ENCODE results near the gene HNF4A. TPM values are rescaled to one million over a fixed set of nuclear protein-coding genes. Genes with fewer than 3 reads are reported as not detected.

Gene HNF4A
- polyA plus RNA-seq, 1 experiment = 0.04 TPM

- Histone ChIP-seq H3K27me3 (ENCODE audit: control insufficient read depth, insufficient read depth, low read length) (peaks cover 9% of the 10 kb centered on the region), H3K36me3 (ENCODE audit: control insufficient read depth, insufficient read depth, low read length) (no peaks in the 10 kb centered on the region), H3K4me3 (ENCODE audit: low read depth, low read length) (no peak overlapping the region)
- TF ChIP-seq CTCF (IDR thresholded peaks at IDR 0.05; ENCODE audit: insufficient read depth, low read depth, low read length) = no peak
- ChIA-PET POLR2A (no interaction called here), CTCF (interaction anchor here (0.6 to 1.5 kb wide), 2 partner anchors 23 to 33 kb away, joined by 3 read pairs; no protein-coding TSS in a partner anchor)
- DNase-seq (ENCODE audit: low read depth) = no peak
Observed at GRCh38 chr20:44361021-44361420, 5.5 kb downstream of the HNF4A start.

GRCh38 chr20:44362466-44362940 lies 7.0 kb downstream of the HNF4A start:
- peaks cover 4% of the 10 kb centered on the region for H3K27me3 ChIP-seq (ENCODE audit: control insufficient read depth, insufficient read depth, low read length)
- H3K4me3 ChIP-seq (ENCODE audit: low read depth, low read length) = no peak overlapping the region
- no peak for TF ChIP-seq CTCF (IDR thresholded peaks at IDR 0.05; ENCODE audit: insufficient read depth, low read depth, low read length)
- DNase-seq (ENCODE audit: low read depth) = no peak
- ChIA-PET CTCF (interaction anchor here (0.7 kb wide), 1 partner anchor 12 kb away, joined by 3 read pairs; no protein-coding TSS in a partner anchor), POLR2A (no interaction called here)
- H3K36me3 ChIP-seq (ENCODE audit: control insufficient read depth, insufficient read depth, low read length) = no peaks in the 10 kb centered on the region

GRCh38 chr20:44364068-44364467 lies 8.6 kb downstream of the HNF4A start:
- Histone ChIP-seq H3K27me3 (ENCODE audit: control insufficient read depth, insufficient read depth, low read length) (peaks cover 2% of the 10 kb centered on the region; the same call in 1 of the 2 replicates), H3K36me3 (ENCODE audit: control insufficient read depth, insufficient read depth, low read length) (no peaks in the 10 kb centered on the region), H3K4me3 (ENCODE audit: low read depth, low read length) (no peak overlapping the region)
- no peak for DNase-seq (ENCODE audit: low read depth)
- no peak for TF ChIP-seq CTCF (IDR thresholded peaks at IDR 0.05; ENCODE audit: insufficient read depth, low read depth, low read length)
- ChIA-PET POLR2A (no interaction called here), CTCF (interaction anchor here (0.6 to 1.9 kb wide), 2 partner anchors 21 to 69 kb away, joined by 5 to 8 read pairs; no protein-coding TSS in a partner anchor)

- no peak for DNase-seq (ENCODE audit: low read depth)
- Histone ChIP-seq H3K27me3 (ENCODE audit: control insufficient read depth, insufficient read depth, low read length) (peaks cover 2% of the 10 kb centered on the region; the same call in 1 of the 2 replicates), H3K4me3 (ENCODE audit: low read depth, low read length) (no peak overlapping the region), H3K36me3 (ENCODE audit: control insufficient read depth, insufficient read depth, low read length) (no peaks in the 10 kb centered on the region)
- ChIA-PET CTCF (interaction anchor here (1.9 kb wide), 1 partner anchor 20 kb away, joined by 8 read pairs; no protein-coding TSS in a partner anchor), POLR2A (no interaction called here)
- no peak for TF ChIP-seq CTCF (IDR thresholded peaks at IDR 0.05; ENCODE audit: insufficient read depth, low read depth, low read length)
Observed at GRCh38 chr20:44364780-44365179, 9.3 kb downstream of the HNF4A start.

GRCh38 chr20:44367746-44368145 lies 12.2 kb downstream of the HNF4A start:
- H3K27me3 ChIP-seq (ENCODE audit: control insufficient read depth, insufficient read depth, low read length) = no peaks in the 10 kb centered on the region
- CTCF ChIA-PET = interaction anchor here (0.6 to 1.5 kb wide), 3 partner anchors 16 to 152 kb away, joined by 3 to 5 read pairs (median 3); no protein-coding TSS in a partner anchor
- H3K36me3 ChIP-seq (ENCODE audit: control insufficient read depth, insufficient read depth, low read length) = no peaks in the 10 kb centered on the region

More at GRCh38 chr20:44367746-44368145, 12.2 kb downstream of the HNF4A start:
- no peak for TF ChIP-seq CTCF (IDR thresholded peaks at IDR 0.05; ENCODE audit: insufficient read depth, low read depth, low read length)
- POLR2A ChIA-PET = no interaction called here
- H3K4me3 ChIP-seq (ENCODE audit: low read depth, low read length) = no peak overlapping the region
- no peak for DNase-seq (ENCODE audit: low read depth)
